Ascending aorta (tissue), 2 donors: ENCODE results near the gene WDR37. TPM values are rescaled to one million over a fixed set of nuclear protein-coding genes. Genes with fewer than 3 reads are reported as not detected.

ENCODE experiments used
- DNase-seq, 2 donors: peaks; one replicate each; pipeline ENCODE4 v3.0.0-alpha.2; 2019; ENCODE audit warnings: low spot score in 2 of 2
- H3K27ac ChIP-seq, 2 donors: fragments of 200-600 bp; sonication (generic); one replicate each; pipeline ENCODE4 v1.5.1; 2016 to 2017; ENCODE audit warnings: mild to moderate bottlenecking in 1 of 2
- H3K27me3 ChIP-seq: fragments of 200-600 bp; sonication (generic); one replicate; pipeline ENCODE4 v1.5.1; 2017
- H3K36me3 ChIP-seq, 2 donors: fragments of 200-600 bp; sonication (generic); one replicate each; pipeline ENCODE4 v1.5.1; 2016
- H3K4me1 ChIP-seq, 2 donors: fragments of 200-600 bp; sonication (generic); one replicate each; pipeline ENCODE4 v1.5.1; 2016 to 2017; ENCODE audit warnings: mild to moderate bottlenecking in 1 of 2
- H3K4me3 ChIP-seq, 2 donors: fragments of 200-600 bp; sonication (generic); one replicate each; pipeline ENCODE4 v1.5.1; 2016 to 2017; ENCODE audit warnings: mild to moderate bottlenecking in 1 of 2
- H3K9me3 ChIP-seq, 2 donors: fragments of 200-600 bp; sonication (generic); one replicate each; pipeline ENCODE4 v1.5.1; 2016
- intact Hi-C: fragments of 100-400 bp; cut with DNase I; formaldehyde crosslinking; loops from one replicate; pipeline ENCODE4 v1.15.1; 2023
- total RNA-seq: library from RNA; depleted of rRNA; stranded (reverse); fragments of >200 nt; gene quantifications from one replicate; pipeline ENCODE4 v1.1.0, GENCODE V29; 2016
- TF ChIP-seq, protein P1 (sequence below), 3 experiments: fragments of 200-600 bp in 2 of 3; fragments of 450-650 bp in 1 of 3; sonication (generic) in 2 of 3; IDR thresholded peaks; one replicate each; pipeline ENCODE4 v1.5.1; 2016 to 2019; ENCODE audit warnings: antibody characterized with exemption in 3 of 3, mild to moderate bottlenecking in 1 of 3, moderate library complexity in 1 of 3

Gene WDR37
- total RNA-seq, 1 donor from 2014 or later, result 4.4 TPM

DNA sequence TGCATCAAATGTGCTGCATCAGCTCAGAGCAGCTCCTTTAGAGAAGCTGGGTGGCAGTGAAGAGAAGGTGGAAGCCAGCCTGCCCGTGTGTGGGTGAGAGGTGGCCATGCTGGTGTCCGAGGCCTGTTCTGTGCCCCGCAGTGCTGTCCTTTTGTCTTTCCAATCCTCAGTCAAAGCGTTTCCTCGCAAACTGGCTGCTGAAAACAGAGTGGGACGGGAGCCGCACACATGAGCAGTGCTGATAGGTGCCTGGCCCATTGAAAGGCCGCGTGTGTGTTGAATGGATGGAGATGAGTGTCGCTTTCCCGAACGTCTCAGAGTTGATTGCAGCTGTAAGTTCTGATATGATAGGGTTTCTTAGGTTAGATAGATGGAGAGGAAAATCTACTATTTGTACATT lies 39.3 kb downstream of the WDR37 start:
- H3K27ac ChIP-seq, result no peak overlapping the region
- H3K27me3 ChIP-seq, result no peaks in the 10 kb centered on the region
- TF ChIP-seq, protein P1, sequence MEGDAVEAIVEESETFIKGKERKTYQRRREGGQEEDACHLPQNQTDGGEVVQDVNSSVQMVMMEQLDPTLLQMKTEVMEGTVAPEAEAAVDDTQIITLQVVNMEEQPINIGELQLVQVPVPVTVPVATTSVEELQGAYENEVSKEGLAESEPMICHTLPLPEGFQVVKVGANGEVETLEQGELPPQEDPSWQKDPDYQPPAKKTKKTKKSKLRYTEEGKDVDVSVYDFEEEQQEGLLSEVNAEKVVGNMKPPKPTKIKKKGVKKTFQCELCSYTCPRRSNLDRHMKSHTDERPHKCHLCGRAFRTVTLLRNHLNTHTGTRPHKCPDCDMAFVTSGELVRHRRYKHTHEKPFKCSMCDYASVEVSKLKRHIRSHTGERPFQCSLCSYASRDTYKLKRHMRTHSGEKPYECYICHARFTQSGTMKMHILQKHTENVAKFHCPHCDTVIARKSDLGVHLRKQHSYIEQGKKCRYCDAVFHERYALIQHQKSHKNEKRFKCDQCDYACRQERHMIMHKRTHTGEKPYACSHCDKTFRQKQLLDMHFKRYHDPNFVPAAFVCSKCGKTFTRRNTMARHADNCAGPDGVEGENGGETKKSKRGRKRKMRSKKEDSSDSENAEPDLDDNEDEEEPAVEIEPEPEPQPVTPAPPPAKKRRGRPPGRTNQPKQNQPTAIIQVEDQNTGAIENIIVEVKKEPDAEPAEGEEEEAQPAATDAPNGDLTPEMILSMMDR (IDR thresholded peaks at IDR 0.05), result no peak
- H3K4me1 ChIP-seq, result no peaks in the 10 kb centered on the region
- no peak for DNase-seq
- intact Hi-C loops, result no loop called here
- no peak overlapping the region for H3K4me3 ChIP-seq
- H3K36me3 ChIP-seq, result peaks cover 48 to 63% of the 10 kb centered on the region in 2 donors
- no peaks in the 10 kb centered on the region for H3K9me3 ChIP-seq

DNA sequence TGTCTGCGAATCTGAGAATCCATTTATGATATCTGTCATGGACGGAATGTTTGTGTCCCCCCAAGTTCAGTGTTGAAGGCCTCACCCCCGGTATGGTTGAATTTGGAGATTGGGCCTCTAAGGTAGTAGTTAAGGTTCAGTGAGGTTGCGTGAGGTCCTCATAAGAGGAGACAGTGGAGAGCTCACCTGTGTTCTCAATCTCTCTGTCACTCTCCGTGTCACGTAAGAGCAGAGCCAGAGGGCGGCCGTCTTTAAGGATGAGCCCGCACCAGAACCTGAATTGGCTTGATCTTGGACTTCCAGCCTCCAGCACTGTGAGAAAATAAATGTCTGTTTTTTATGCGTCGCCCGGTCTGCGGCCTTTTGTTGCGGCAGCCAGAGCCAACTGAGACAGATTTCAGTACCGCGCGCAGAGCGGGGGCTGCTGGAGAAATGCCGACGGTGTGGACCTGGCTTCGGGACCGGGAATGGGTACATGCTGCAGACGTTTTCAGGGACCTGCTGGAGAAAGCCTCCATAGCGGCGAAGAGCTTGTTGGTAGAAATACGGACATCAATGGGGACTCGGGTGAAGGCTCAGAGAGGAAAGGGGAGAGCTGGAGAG lies 40.2 kb downstream of the WDR37 start:
- Histone ChIP-seq H3K4me1 (no peaks in the 10 kb centered on the region), H3K9me3 (no peaks in the 10 kb centered on the region), H3K36me3 (peaks cover 43 to 61% of the 10 kb centered on the region in 2 donors), H3K27ac (no peak overlapping the region), H3K4me3 (no peak overlapping the region), H3K27me3 (no peaks in the 10 kb centered on the region)
- no peak for DNase-seq
- TF ChIP-seq, protein P1 (IDR thresholded peaks at IDR 0.05), result no peak
- intact Hi-C loops, result no loop called here

DNA sequence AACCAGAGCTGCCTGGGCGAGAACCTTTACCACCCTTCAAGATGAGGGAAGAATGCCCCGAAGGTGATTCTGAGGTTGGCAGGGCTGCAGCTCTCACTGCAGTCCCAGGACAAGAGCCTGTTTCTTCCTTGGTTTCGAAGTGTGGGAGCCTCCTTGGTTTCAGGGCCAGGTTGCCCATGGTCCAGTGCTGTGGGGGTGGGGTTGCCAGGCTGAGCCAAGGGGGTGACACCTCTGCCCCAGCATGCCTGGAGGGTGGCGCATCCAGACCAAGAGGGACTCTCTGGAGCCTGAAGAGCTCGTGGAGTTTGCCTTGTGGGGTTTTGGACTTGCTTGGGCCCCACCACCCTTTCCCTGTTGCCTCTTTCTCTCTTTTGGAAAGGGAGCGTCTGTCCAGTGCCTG lies 41.3 kb downstream of the WDR37 start:
- Histone ChIP-seq H3K36me3 (peaks cover 49 to 68% of the 10 kb centered on the region in 2 donors), H3K27ac (no peak overlapping the region), H3K9me3 (no peaks in the 10 kb centered on the region), H3K27me3 (no peaks in the 10 kb centered on the region), H3K4me1 (no peaks in the 10 kb centered on the region), H3K4me3 (no peak overlapping the region)
- intact Hi-C loops, result no loop called here
- TF ChIP-seq, protein P1 (IDR thresholded peaks at IDR 0.05), result no peak
- no peak for DNase-seq

DNA sequence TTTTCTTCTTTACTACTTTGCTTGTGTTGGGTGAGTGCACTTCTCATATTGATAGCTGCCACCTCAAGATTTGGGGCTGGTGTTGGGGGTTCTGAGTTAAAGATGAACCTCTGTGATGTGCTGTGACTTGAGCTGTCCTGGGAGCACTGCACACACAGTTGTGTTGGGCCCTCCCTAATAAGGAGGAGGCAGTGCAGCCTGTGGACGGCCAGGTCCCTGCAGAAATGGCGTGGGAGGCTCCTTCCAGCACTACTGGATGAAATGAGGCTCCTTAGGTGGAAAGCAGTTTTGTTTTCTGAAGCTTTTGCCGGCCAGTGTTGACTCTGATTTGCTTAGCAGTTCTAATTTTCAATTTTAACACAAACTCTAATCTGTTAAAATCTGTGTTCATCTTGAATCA lies 44.0 kb downstream of the WDR37 start:
- TF ChIP-seq, protein P1 (IDR thresholded peaks at IDR 0.05), result no peak
- Histone ChIP-seq H3K36me3 (peaks cover 58 to 78% of the 10 kb centered on the region in 2 donors), H3K4me1 (no peaks in the 10 kb centered on the region), H3K4me3 (no peak overlapping the region), H3K27me3 (no peaks in the 10 kb centered on the region), H3K27ac (no peak overlapping the region), H3K9me3 (no peaks in the 10 kb centered on the region)
- intact Hi-C loops, result no loop called here
- no peak for DNase-seq

DNA sequence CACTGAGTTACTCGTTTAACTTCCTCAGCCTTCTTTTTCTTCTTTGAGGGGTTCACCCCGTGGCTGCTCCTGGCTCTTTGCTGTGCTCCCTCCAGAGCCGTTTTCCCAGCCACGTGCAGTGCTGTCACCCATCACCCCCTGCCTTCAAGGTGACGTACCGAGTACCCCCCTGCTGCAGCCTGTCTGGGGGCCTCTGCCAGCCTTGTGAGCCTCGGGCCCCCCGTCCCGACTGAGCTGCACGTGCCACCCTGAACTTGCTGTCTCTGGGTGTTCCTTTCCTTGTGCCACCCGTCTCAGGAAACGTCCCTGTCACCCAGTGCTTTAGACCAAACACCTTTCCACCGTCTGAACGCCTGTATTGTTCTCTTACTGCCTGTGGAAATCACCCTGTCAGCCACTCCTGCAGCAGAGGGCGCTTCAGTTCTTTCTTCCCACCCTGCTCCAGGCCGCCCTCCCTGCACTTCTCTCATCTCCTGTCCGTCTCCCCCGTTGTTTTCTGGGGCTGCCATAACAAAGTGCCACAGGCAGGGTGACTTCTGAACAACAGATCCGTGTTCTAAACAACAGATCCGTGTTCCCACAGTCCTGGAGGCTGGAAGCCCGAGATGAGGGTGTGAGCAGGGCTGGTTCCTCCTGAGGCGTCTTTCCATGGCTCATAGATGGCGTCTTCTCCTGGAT lies 44.6 kb downstream of the WDR37 start:
- H3K36me3 ChIP-seq, result peaks cover 59 to 78% of the 10 kb centered on the region in 2 donors
- TF ChIP-seq, protein P1 (IDR thresholded peaks at IDR 0.05), result no peak
- intact Hi-C loops, result no loop called here

More for the DNA sequence above, 44.6 kb downstream of the WDR37 start:
- no peak overlapping the region for H3K4me3 ChIP-seq
- H3K4me1 ChIP-seq, result no peaks in the 10 kb centered on the region
- no peak for DNase-seq
- H3K9me3 ChIP-seq, result no peaks in the 10 kb centered on the region
- no peak overlapping the region for H3K27ac ChIP-seq
- H3K27me3 ChIP-seq, result no peaks in the 10 kb centered on the region
